Measurements from ENCODE around the gene PDCD11. TPM values are rescaled to one million over a fixed set of nuclear protein-coding genes. Genes with fewer than 3 reads are reported as not detected.
A peak's percentile ranks its signal among the peaks of the same experiment; 100 is the strongest.
"Not testable (repeated sequence)": the region's sequence is repeated elsewhere in the genome, so short reads cannot be mapped to it uniquely, and the experiment has no call there.

PDCD11 gene
- total RNA-seq, 4 donors from 2014 or later, result 7.4 to 39.0 (median 22.2) TPM

DNA sequence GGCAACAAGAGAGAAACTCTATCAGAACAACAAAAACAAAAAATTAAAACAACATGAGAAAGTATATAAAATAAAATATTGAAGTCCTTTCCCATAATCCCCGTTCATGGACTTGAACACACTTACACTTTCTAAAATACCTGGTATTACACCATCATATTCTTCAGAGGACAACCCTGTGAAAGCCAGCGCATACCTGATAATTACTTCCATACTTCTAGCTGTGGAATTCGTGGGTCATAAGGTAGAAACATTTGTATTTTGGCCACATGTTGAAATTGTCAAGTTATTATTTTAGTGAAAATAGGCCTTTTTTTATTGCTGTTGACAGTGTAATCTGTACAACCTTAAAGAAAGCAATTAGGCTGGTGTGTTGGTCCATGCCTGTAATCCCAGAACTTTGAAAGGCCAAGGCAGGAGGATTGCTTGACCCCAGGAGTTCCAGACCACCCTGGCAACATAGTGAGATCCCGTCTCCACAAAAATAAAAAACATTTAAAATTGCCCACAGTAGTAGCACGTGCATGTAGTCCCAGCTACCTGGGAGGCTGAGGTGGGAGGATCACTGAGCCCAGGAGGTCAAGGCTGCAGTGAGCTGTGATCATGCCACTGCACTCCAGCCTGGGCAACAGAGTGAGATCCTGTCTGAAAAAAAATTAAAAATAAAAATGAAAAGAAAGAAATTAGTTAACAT lies 40.4 kb upstream of the PDCD11 start:
- Histone ChIP-seq H3K27me3 (no peaks in the 10 kb centered on the region), H3K4me3 (no peak overlapping the region), H3K4me1 (no peaks in the 10 kb centered on the region), H3K9me3 (no peaks in the 10 kb centered on the region), H3K36me3 (no peaks in the 10 kb centered on the region), H3K27ac (no peak overlapping the region)
- intact Hi-C loops (cut with DNase I; ENCODE audit: low total_unique reads), result no loop called here
- no peak for TF ChIP-seq POLR2A (IDR thresholded peaks at IDR 0.05)
- DNase-seq, result no peak

- H3K36me3 ChIP-seq; intact Hi-C loops (cut with DNase I; ENCODE audit: low total_unique reads); DNase-seq; H3K9me3 ChIP-seq; H3K27ac ChIP-seq; H3K4me1 ChIP-seq; H3K27me3 ChIP-seq; H3K4me3 ChIP-seq: not testable (repeated sequence)
Measured at GRCh38 chr10:103359493-103359892, 36.9 kb upstream of the PDCD11 start.

DNA sequence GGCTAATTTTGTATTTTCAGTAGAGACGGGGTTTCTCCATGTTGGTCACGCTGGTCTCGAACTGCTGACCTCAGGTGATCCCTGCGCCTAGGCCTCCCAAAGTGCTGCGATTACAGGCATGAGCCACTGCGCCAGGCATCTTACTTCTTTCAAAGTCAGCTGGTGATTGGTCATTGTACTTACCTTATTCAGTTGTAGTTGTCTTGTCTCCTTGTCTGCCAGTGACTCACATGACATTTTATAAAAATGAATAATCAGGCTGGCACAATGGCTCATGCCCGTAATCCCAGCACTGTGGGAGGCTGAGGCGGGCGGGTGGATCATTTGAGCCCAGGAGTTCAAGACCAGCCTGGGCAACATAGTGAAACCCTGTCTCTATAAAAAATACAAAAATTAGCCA lies 35.6 kb upstream of the PDCD11 start:
- H3K4me1 ChIP-seq; H3K36me3 ChIP-seq; H3K4me3 ChIP-seq; intact Hi-C loops (cut with DNase I; ENCODE audit: low total_unique reads); H3K27me3 ChIP-seq; DNase-seq; H3K9me3 ChIP-seq; H3K27ac ChIP-seq: not testable (repeated sequence)

DNA sequence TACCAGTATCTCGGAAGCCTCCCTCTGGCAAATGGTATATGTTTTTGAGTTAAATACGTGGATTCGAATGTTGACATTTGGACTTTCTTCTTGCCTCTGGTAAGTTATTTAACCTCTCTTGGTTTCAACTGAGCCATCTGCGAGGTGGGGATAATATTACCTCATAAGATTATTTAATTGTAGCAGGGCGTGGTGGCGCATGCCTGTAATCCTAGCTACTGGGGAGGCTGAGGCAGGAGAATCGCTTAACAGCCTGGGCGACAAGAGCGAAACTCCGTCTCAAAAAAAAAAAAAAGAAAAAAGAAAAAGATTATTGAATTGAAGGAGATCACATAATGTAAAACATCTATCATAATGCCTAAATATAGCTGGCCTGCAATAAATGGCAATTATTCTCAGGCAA lies 29.0 kb upstream of the PDCD11 start:
- Histone ChIP-seq H3K9me3 (no peaks in the 10 kb centered on the region), H3K4me3 (peak overlapping the region; percentile 75 to 76), H3K4me1 (peaks cover 0 to 10% of the 10 kb centered on the region in 2 donors), H3K36me3 (no peaks in the 10 kb centered on the region), H3K27me3 (no peaks in the 10 kb centered on the region), H3K27ac (peak overlapping the region; percentile 80 to 85)
- TF ChIP-seq POLR2A (IDR thresholded peaks at IDR 0.05) (no peak), CTCF (IDR thresholded peaks at IDR 0.05) (no peak)
- DNase-seq, result no peak
- intact Hi-C loops (cut with DNase I; ENCODE audit: low total_unique reads), result no loop called here

GRCh38 chr10:103367782-103368518 lies 28.5 kb upstream of the PDCD11 start, which contains the start of gene TAF5:
Gene TAF5 (plus strand): TSS chr10:103367976. CDS start chr10:103367990, 14 bp downstream.
- TF ChIP-seq POLR2A (IDR thresholded peaks at IDR 0.05) (peak; percentile 91 to 95), CTCF (IDR thresholded peaks at IDR 0.05) (peak in 2 of 4 experiments; percentile 35)
- Histone ChIP-seq H3K36me3 (no peaks in the 10 kb centered on the region), H3K27ac (peak within 1 kb of the TSS; percentile 80 to 85), H3K27me3 (no peaks in the 10 kb centered on the region), H3K4me3 (peak within 1 kb of the TSS; percentile 75 to 76), H3K4me1 (peaks cover 0 to 10% of the 10 kb centered on the region in 2 donors), H3K9me3 (no peaks in the 10 kb centered on the region)
- DNase-seq, result peak; percentile 89 to 92
- intact Hi-C loops (cut with DNase I; ENCODE audit: low total_unique reads), result no loop called here

DNA sequence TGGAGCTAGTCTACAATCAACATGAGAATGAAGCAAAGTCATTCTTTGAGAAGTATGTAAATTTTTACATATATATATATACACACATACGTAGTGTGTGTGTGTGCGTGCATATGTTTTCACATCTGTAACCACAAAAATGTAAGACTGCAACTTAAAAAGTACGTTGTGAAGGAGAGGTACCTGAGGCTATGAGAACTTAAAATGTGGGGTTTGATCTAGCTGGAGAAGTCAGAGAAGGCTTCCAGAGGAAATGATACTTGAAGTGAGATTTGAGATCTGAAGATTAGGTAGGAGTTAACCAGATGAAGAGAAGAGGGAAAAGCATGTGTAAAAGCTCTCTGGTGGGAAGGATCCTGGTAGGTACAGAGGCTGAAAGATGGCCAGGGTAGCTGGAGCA lies 22.9 kb upstream of the PDCD11 start:
- TF ChIP-seq CTCF (IDR thresholded peaks at IDR 0.05) (no peak), POLR2A (IDR thresholded peaks at IDR 0.05) (no peak)
- Histone ChIP-seq H3K9me3 (no peaks in the 10 kb centered on the region), H3K4me1 (peaks cover 0 to 10% of the 10 kb centered on the region in 2 donors), H3K27me3 (no peaks in the 10 kb centered on the region), H3K36me3 (no peaks in the 10 kb centered on the region), H3K27ac (no peak overlapping the region), H3K4me3 (no peak overlapping the region)
- no peak for DNase-seq
- intact Hi-C loops (cut with DNase I; ENCODE audit: low total_unique reads), result no loop called here

Measured in uterus (tissue), 4 donors.